ENCODE results near the gene MFSD2A. TPM values are rescaled to one million over a fixed set of nuclear protein-coding genes. Genes with fewer than 3 reads are reported as not detected.

The MFSD2A gene
- total and polyA plus RNA-seq, 4 experiments from 2014 or later = 0.38 to 0.70 (median 0.43) TPM

DNA sequence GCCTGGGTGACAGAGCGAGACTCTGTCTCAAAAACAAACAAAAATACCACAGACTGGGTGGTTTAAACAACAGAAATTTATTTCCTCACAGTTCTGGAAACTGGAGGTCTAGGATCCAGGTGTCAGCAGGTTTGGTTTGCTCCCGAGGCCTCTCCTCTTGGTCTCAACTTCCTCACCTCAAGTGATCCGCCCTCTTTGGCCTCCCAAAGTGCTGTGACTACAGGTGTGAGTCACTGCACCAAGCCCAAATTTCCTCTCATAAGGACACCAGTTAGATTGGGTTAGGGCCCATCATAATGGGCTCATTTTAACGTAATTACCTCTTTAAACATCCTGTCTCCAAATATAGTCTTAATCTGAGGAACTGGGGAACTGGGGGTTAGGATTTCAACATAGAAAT is 35.5 kb downstream of the MFSD2A start:
- ChIA-PET POLR2A (ENCODE audit: partially characterized antibody) (no interaction called here), CTCF (ENCODE audit: partially characterized antibody) (interaction anchor here (2.2 kb wide), 1 partner anchor 16 kb away, joined by 9 read pairs; no protein-coding TSS in a partner anchor)
- intact Hi-C loops (cut with micrococcal nuclease) = no loop called here
- Histone ChIP-seq H3K36me3 (ENCODE audit: insufficient read depth, low read length) (no peaks in the 10 kb centered on the region), H3K4me3 (ENCODE audit: low read length in 2 of 2) (no peak overlapping the region), H3K27ac (ENCODE audit: low read depth, low read length) (no peak overlapping the region), H3K9me3 (ENCODE audit: control insufficient read depth in 1 of 2, low read length in 2 of 2) (no peaks in the 10 kb centered on the region), H3K27me3 (ENCODE audit: insufficient read depth, low read length) (no peaks in the 10 kb centered on the region), H3K4me1 (ENCODE audit: insufficient read depth, low read length) (no peaks in the 10 kb centered on the region)
- H3K4me1 Mint-ChIP-seq = peaks cover 0 to 7% (median 5%) of the 10 kb centered on the region in 4 donors
- H3K36me3 Mint-ChIP-seq = no peaks in the 10 kb centered on the region
- no peak overlapping the region for H3K27ac Mint-ChIP-seq
- no peak for DNase-seq
- no peaks in the 10 kb centered on the region for H3K9me3 Mint-ChIP-seq
- peaks cover 0 to 1% of the 10 kb centered on the region in 2 donors for H3K27me3 Mint-ChIP-seq
- no peak overlapping the region for H3K4me3 Mint-ChIP-seq

DNA sequence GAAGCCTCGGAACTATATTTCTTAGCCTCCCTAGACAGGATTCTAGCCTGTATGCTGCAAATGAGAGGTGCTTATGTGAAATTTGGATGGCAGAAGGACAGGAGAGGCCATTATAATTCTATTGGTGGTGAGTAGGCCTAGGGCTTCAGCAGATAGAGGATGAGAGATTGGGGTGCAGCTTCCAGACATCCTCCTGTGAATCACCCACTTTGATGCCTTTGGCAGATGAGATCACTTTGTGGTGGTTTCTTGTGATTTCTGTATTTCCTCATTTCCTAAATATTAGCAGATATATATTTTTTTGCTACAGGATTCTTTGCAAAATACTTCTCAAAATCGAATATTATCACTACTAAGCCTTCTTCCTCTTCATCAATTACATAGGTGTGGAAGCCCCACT is 37.3 kb downstream of the MFSD2A start:
- no peak overlapping the region for H3K4me3 Mint-ChIP-seq
- H3K27ac Mint-ChIP-seq = no peak overlapping the region
- CTCF ChIA-PET (ENCODE audit: partially characterized antibody) = interaction anchor here (2.2 kb wide), 1 partner anchor 18 kb away, joined by 9 read pairs; no protein-coding TSS in a partner anchor

DNA sequence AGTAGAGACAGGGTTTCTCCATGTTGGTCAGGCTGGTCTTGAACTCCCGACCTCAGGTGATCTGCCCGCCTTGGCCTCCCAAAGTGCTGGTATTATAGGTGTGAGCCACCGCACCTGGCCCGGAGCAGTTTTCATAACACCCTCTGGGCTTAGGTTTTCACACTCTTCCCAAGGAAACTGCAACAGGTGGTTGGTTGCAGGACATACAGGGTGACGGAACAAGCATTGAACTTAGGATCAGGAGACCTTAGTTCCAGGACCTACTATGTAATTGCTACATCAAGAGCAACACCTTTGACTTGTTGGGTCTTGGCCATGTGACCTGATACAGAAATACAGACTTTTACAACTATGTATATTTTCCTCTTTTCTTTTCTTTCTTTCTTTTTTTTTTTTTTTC is 37.9 kb downstream of the MFSD2A start:
- Histone ChIP-seq H3K9me3 (ENCODE audit: control insufficient read depth in 1 of 2, low read length in 2 of 2) (no peaks in the 10 kb centered on the region), H3K36me3 (ENCODE audit: insufficient read depth, low read length) (no peaks in the 10 kb centered on the region), H3K4me1 (ENCODE audit: insufficient read depth, low read length) (peaks cover 10% of the 10 kb centered on the region), H3K4me3 (ENCODE audit: low read length in 2 of 2) (no peak overlapping the region), H3K27me3 (ENCODE audit: insufficient read depth, low read length) (no peaks in the 10 kb centered on the region), H3K27ac (ENCODE audit: low read depth, low read length) (no peak overlapping the region)
- CTCF ChIA-PET (ENCODE audit: partially characterized antibody) = no interaction called here
- H3K4me3 Mint-ChIP-seq = no peak overlapping the region
- peaks cover 12 to 22% (median 19%) of the 10 kb centered on the region in 4 donors for H3K4me1 Mint-ChIP-seq
- no peak for DNase-seq
- POLR2A ChIA-PET (ENCODE audit: partially characterized antibody) = no interaction called here
- H3K36me3 Mint-ChIP-seq = no peaks in the 10 kb centered on the region
- H3K27me3 Mint-ChIP-seq = no peaks in the 10 kb centered on the region
- intact Hi-C loops (cut with micrococcal nuclease) = no loop called here
- no peaks in the 10 kb centered on the region for H3K9me3 Mint-ChIP-seq
- H3K27ac Mint-ChIP-seq = no peak overlapping the region

More for the DNA sequence above, 37.3 kb downstream of the MFSD2A start:
- H3K4me1 Mint-ChIP-seq = peaks cover 12 to 22% (median 19%) of the 10 kb centered on the region in 4 donors
- POLR2A ChIA-PET (ENCODE audit: partially characterized antibody) = no interaction called here
- no peaks in the 10 kb centered on the region for H3K27me3 Mint-ChIP-seq
- DNase-seq = no peak
- Histone ChIP-seq H3K4me1 (ENCODE audit: insufficient read depth, low read length) (peaks cover 10% of the 10 kb centered on the region), H3K9me3 (ENCODE audit: control insufficient read depth in 1 of 2, low read length in 2 of 2) (no peaks in the 10 kb centered on the region), H3K27me3 (ENCODE audit: insufficient read depth, low read length) (no peaks in the 10 kb centered on the region), H3K27ac (ENCODE audit: low read depth, low read length) (no peak overlapping the region), H3K36me3 (ENCODE audit: insufficient read depth, low read length) (no peaks in the 10 kb centered on the region), H3K4me3 (ENCODE audit: low read length in 2 of 2) (no peak overlapping the region)
- no peaks in the 10 kb centered on the region for H3K36me3 Mint-ChIP-seq
- intact Hi-C loops (cut with micrococcal nuclease) = no loop called here
- no peaks in the 10 kb centered on the region for H3K9me3 Mint-ChIP-seq

DNA sequence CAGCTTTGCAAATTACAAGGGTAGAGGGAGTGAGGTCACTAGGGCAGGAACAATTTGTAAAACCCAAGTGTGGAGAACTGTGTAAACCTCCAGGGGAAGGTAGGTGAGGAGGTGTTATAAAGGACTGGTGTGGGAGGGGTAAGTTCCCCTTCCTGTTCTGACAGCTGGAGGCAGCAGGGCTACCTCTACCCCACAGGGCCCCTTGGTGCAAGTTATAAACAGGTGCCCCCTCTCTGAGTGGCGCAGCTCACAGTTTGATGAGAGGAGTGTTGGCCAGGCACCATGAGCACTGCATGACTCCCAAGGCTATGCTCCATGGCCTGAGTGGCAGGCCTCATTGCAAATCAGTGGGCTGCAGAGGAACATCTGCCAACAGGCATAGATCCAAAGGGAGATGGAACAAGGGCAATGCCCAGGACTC is 41.0 kb downstream of the MFSD2A start:
- Histone ChIP-seq H3K9me3 (ENCODE audit: control insufficient read depth in 1 of 2, low read length in 2 of 2) (no peaks in the 10 kb centered on the region), H3K4me1 (ENCODE audit: insufficient read depth, low read length) (peaks cover 10% of the 10 kb centered on the region), H3K27ac (ENCODE audit: low read depth, low read length) (no peak overlapping the region), H3K4me3 (ENCODE audit: low read length in 2 of 2) (no peak overlapping the region), H3K36me3 (ENCODE audit: insufficient read depth, low read length) (no peaks in the 10 kb centered on the region), H3K27me3 (ENCODE audit: insufficient read depth, low read length) (no peaks in the 10 kb centered on the region)
- ChIA-PET CTCF (ENCODE audit: partially characterized antibody) (interaction anchor here (1.2 kb wide), 1 partner anchor 22 kb away, joined by 4 read pairs; no protein-coding TSS in a partner anchor), POLR2A (ENCODE audit: partially characterized antibody) (interaction anchor here (0.7 kb wide), 1 partner anchor 44 kb away, joined by 3 read pairs; no protein-coding TSS in a partner anchor)
- H3K4me1 Mint-ChIP-seq = peaks cover 12 to 22% (median 19%) of the 10 kb centered on the region in 4 donors
- H3K36me3 Mint-ChIP-seq = no peaks in the 10 kb centered on the region
- H3K27me3 Mint-ChIP-seq = no peaks in the 10 kb centered on the region
- peak overlapping the region in 3 of 8 donors; percentile 25 to 57 (median 47) for H3K4me3 Mint-ChIP-seq
- intact Hi-C loops (cut with micrococcal nuclease) = no loop called here
- DNase-seq = peak in 3 of 5 donors; percentile 10 to 19 (median 17)
- no peaks in the 10 kb centered on the region for H3K9me3 Mint-ChIP-seq
- H3K27ac Mint-ChIP-seq = peak overlapping the region in 5 of 7 donors; percentile 10 to 84 (median 57)

DNA sequence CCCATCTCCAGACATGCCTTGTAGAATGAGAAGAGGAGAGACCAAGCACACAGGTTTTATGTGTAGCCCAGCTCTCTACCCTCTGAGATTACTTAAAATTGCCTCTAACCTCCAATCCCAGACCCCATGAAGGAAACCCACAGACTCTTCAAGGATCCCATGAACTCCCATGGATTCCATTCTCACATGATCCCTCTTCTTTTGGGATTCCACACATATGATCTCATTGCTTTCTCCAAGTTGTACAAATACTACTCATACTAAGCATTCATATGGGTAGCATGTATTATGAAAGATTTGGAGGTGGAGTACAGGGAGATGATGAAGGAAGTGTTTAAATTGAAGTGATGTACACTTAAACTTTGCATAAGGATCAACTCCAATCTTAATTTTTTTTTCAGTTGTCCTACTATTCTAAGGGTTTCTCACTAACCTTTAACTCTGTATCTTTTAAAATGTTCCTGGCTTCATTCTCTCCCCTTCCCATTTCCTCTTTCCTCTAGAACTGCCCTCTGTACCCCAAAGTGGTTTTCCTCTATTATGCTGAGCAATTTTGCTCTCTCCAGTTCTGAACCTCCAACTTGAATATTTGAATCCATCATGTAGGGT is 41.6 kb downstream of the MFSD2A start:
- peaks cover 12 to 22% (median 19%) of the 10 kb centered on the region in 4 donors for H3K4me1 Mint-ChIP-seq
- no peak overlapping the region for H3K4me3 ChIP-seq (ENCODE audit: low read length in 2 of 2)
- no peak for DNase-seq
- H3K27ac ChIP-seq (ENCODE audit: low read depth, low read length) = no peak overlapping the region
- H3K27me3 Mint-ChIP-seq = no peaks in the 10 kb centered on the region
- peak overlapping the region in 1 of 8 donors; percentile 37 for H3K4me3 Mint-ChIP-seq
- H3K36me3 Mint-ChIP-seq = no peaks in the 10 kb centered on the region
- no peaks in the 10 kb centered on the region for H3K36me3 ChIP-seq (ENCODE audit: insufficient read depth, low read length)
- POLR2A ChIA-PET (ENCODE audit: partially characterized antibody) = no interaction called here
- intact Hi-C loops (cut with micrococcal nuclease) = no loop called here
- peaks cover 10% of the 10 kb centered on the region for H3K4me1 ChIP-seq (ENCODE audit: insufficient read depth, low read length)
- H3K9me3 Mint-ChIP-seq = no peaks in the 10 kb centered on the region
- H3K27me3 ChIP-seq (ENCODE audit: insufficient read depth, low read length) = no peaks in the 10 kb centered on the region
- H3K27ac Mint-ChIP-seq = peak overlapping the region in 2 of 7 donors; percentile 1 to 72
- CTCF ChIA-PET (ENCODE audit: partially characterized antibody) = interaction anchor here (0.6 to 1.2 kb wide), 2 partner anchors 23 to 24 kb away, joined by 3 to 4 read pairs; no protein-coding TSS in a partner anchor
- H3K9me3 ChIP-seq (ENCODE audit: control insufficient read depth in 1 of 2, low read length in 2 of 2) = no peaks in the 10 kb centered on the region

DNA sequence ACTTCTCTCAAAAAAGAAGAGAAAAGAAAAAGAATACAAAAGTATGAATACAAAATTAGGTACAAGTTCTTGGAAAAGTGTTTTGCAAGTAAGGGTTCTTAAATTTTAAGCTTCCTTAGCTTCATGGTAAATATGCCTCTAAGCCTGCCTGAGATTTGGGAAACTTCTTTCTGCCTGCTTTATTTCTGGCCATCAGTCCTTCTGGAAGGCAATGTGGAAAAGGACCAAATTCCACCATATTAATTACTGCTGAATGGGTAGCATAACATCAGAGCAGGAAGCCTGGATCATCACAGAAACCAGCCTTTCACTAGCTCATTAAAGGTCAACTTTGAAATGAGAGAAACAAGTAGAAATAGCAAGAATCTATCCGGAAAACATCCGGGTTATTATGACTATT is 46.5 kb downstream of the MFSD2A start:
- no peaks in the 10 kb centered on the region for H3K36me3 ChIP-seq (ENCODE audit: insufficient read depth, low read length)
- H3K27me3 Mint-ChIP-seq = no peaks in the 10 kb centered on the region
- H3K4me3 Mint-ChIP-seq = no peak overlapping the region
- intact Hi-C loops (cut with micrococcal nuclease) = no loop called here
- H3K9me3 ChIP-seq (ENCODE audit: control insufficient read depth in 1 of 2, low read length in 2 of 2) = no peaks in the 10 kb centered on the region
- peaks cover 0 to 4% (median 0%) of the 10 kb centered on the region in 8 donors for H3K9me3 Mint-ChIP-seq
- no peak overlapping the region for H3K4me3 ChIP-seq (ENCODE audit: low read length in 2 of 2)
- H3K27me3 ChIP-seq (ENCODE audit: insufficient read depth, low read length) = no peaks in the 10 kb centered on the region
- no peak overlapping the region for H3K27ac Mint-ChIP-seq
- peaks cover 11 to 27% (median 17%) of the 10 kb centered on the region in 4 donors for H3K4me1 Mint-ChIP-seq
- peaks cover 9% of the 10 kb centered on the region for H3K4me1 ChIP-seq (ENCODE audit: insufficient read depth, low read length)
- CTCF ChIA-PET (ENCODE audit: partially characterized antibody) = interaction anchor here (3.1 kb wide), 1 partner anchor 31 kb away, joined by 9 read pairs; no protein-coding TSS in a partner anchor
- H3K36me3 Mint-ChIP-seq = no peaks in the 10 kb centered on the region
- POLR2A ChIA-PET (ENCODE audit: partially characterized antibody) = no interaction called here
- no peak overlapping the region for H3K27ac ChIP-seq (ENCODE audit: low read depth, low read length)
- DNase-seq = no peak

DNA sequence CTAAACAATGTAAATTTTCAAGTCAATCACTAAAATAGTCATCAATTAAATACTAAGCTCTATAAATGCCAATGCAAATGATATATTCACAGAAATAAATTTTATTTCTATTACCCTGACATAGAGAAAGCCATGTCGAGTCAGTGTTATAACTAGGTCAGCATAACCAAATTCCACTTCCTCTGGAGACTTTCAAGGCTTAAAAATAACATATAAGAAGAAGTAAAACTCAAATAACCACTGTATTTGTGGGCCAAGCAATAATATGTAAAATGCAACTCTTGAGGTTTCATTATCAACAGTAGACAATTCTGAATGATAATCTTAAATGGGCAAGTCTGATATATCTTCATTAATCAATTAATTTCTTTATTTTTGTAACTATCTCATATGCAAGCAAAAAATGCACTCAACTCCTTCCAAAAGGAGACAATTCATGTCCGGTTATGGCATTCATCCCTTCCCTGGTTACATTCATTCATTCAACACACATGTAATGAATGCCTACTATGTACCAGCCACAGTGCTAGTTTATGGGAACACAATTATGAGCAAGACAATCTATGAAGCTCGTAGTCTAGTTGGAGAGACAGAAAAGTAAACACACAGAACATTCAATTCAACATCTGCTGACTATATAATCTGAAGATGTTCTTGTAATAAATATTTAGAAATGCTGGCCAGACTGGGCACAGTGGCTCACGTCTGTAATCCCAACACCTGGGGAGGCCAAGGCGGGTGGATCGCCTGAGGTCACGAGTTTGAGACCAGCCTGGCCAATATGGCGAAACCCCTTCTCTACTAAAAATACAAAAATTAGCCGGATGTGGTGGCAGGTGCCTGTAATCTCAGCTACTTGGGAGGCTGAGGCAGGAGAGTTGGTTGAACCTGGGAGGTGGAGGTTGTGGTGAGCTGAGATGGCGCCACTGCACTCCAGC is 48.5 kb downstream of the MFSD2A start:
- no peaks in the 10 kb centered on the region for H3K27me3 ChIP-seq (ENCODE audit: insufficient read depth, low read length)
- H3K9me3 ChIP-seq (ENCODE audit: control insufficient read depth in 1 of 2, low read length in 2 of 2) = no peaks in the 10 kb centered on the region
- ChIA-PET CTCF (ENCODE audit: partially characterized antibody) (interaction anchor here (0.7 to 3.1 kb wide), 2 partner anchors 29 to 436 kb away, joined by 3 to 9 read pairs; no protein-coding TSS in a partner anchor), POLR2A (ENCODE audit: partially characterized antibody) (no interaction called here)
- Mint-ChIP-seq H3K36me3 (no peaks in the 10 kb centered on the region), H3K27me3 (no peaks in the 10 kb centered on the region), H3K27ac (peak overlapping the region in 5 of 7 donors; percentile 1 to 67 (median 57)), H3K9me3 (peaks cover 0 to 5% (median 0%) of the 10 kb centered on the region in 8 donors), H3K4me1 (peaks cover 8 to 21% (median 13%) of the 10 kb centered on the region in 4 donors), H3K4me3 (peak overlapping the region in 4 of 8 donors; percentile 45 to 66 (median 50))
- H3K4me3 ChIP-seq (ENCODE audit: low read length in 2 of 2) = no peak overlapping the region
- no peak overlapping the region for H3K27ac ChIP-seq (ENCODE audit: low read depth, low read length)
- no peaks in the 10 kb centered on the region for H3K36me3 ChIP-seq (ENCODE audit: insufficient read depth, low read length)
- DNase-seq = peak in 1 of 5 donors; percentile 6
- peaks cover 9% of the 10 kb centered on the region for H3K4me1 ChIP-seq (ENCODE audit: insufficient read depth, low read length)
- intact Hi-C loops (cut with micrococcal nuclease) = no loop called here
